ENCODE data around the gene LRIG2. TPM values are rescaled to one million over a fixed set of nuclear protein-coding genes. Genes with fewer than 3 reads are reported as not detected.

Gene LRIG2
- total and polyA plus RNA-seq, 2 donors (not counting 1 experiment from before 2014, with no cell fraction given), result 9.4 to 14.7 TPM

- Histone ChIP-seq H2AFZ (ENCODE audit: low read length) (peak overlapping the region; percentile 22), H3K4me3 (replicated peaks in 1 of 4; ENCODE audit: control extremely low read depth in 1 of 4, insufficient read depth in 1 of 4, low read depth in 3 of 4, low read length in 4 of 4) (no peak overlapping the region), H3K27me3 (ENCODE audit: control insufficient read depth, insufficient read depth, low read length) (no peaks in the 10 kb centered on the region), H3K27ac (ENCODE audit: insufficient read depth, low read length) (no peak overlapping the region), H3K9me3 (ENCODE audit: control insufficient read depth, insufficient read depth, low read depth, low read length) (no peaks in the 10 kb centered on the region), H4K20me1 (ENCODE audit: control insufficient read depth, extremely low read depth, insufficient read depth, low read length) (no peaks in the 10 kb centered on the region), H3K36me3 (ENCODE audit: control insufficient read depth, insufficient read depth, low read length) (no peaks in the 10 kb centered on the region), H3K79me2 (ENCODE audit: control insufficient read depth, insufficient read depth, low read length) (no peaks in the 10 kb centered on the region), H3K4me1 (ENCODE audit: control insufficient read depth, extremely low read depth, insufficient read depth, low read length) (peaks cover 7% of the 10 kb centered on the region), H3K9ac (ENCODE audit: insufficient read depth, low read length) (no peak overlapping the region), H3K4me2 (ENCODE audit: extremely low read depth, insufficient read depth, low read length) (no peak overlapping the region)
- peak; percentile 65 to 72 for DNase-seq (ENCODE audit: low read depth in 2 of 2)
- TF ChIP-seq EZH2 (IDR thresholded peaks at IDR 0.05; ENCODE audit: low read length, missing control alignments), result no peak
- TF ChIP-seq, protein P1, sequence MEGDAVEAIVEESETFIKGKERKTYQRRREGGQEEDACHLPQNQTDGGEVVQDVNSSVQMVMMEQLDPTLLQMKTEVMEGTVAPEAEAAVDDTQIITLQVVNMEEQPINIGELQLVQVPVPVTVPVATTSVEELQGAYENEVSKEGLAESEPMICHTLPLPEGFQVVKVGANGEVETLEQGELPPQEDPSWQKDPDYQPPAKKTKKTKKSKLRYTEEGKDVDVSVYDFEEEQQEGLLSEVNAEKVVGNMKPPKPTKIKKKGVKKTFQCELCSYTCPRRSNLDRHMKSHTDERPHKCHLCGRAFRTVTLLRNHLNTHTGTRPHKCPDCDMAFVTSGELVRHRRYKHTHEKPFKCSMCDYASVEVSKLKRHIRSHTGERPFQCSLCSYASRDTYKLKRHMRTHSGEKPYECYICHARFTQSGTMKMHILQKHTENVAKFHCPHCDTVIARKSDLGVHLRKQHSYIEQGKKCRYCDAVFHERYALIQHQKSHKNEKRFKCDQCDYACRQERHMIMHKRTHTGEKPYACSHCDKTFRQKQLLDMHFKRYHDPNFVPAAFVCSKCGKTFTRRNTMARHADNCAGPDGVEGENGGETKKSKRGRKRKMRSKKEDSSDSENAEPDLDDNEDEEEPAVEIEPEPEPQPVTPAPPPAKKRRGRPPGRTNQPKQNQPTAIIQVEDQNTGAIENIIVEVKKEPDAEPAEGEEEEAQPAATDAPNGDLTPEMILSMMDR (conservative IDR thresholded peaks at IDR 0.05 in 1 of 2, IDR thresholded peaks at IDR 0.05 in 1 of 2; ENCODE audit: low read depth in 1 of 2, low read length in 2 of 2), result no peak
These were observed 68.9 kb downstream of the LRIG2 start for GRCh38 chr1:113141650-113142473.

DNA sequence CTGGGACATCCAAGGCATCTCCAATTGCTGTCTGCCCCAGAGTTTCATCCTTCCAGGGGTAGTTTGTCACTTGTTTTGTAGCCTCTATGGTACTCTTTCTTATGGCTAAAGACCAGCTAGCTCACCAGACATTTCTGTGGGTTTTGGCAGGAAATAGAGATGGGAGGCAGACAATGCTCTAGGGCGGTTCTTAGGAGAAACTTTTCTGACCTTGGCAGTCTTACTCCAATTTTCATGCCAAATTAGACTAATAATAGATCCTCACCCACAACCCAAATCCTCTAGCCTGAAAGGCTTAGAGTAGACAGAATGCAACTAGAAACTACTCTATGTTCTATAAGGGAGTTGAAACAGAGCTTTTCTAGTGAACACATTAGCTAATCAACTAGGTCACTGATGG is 69.8 kb downstream of the LRIG2 start:
- no peak overlapping the region for H3K4me2 ChIP-seq (ENCODE audit: extremely low read depth, insufficient read depth, low read length)
- TF ChIP-seq, protein P1 (conservative IDR thresholded peaks at IDR 0.05 in 1 of 2, IDR thresholded peaks at IDR 0.05 in 1 of 2; ENCODE audit: low read depth in 1 of 2, low read length in 2 of 2), result no peak
- no peak for TF ChIP-seq EZH2 (IDR thresholded peaks at IDR 0.05; ENCODE audit: low read length, missing control alignments)
- H2AFZ ChIP-seq (ENCODE audit: low read length), result no peak overlapping the region
- H3K79me2 ChIP-seq (ENCODE audit: control insufficient read depth, insufficient read depth, low read length), result no peaks in the 10 kb centered on the region
- DNase-seq (ENCODE audit: low read depth in 2 of 2), result peak; percentile 25 to 84
- H3K9me3 ChIP-seq (ENCODE audit: control insufficient read depth, insufficient read depth, low read depth, low read length), result no peaks in the 10 kb centered on the region
- H3K27ac ChIP-seq (ENCODE audit: insufficient read depth, low read length), result no peak overlapping the region
- H3K36me3 ChIP-seq (ENCODE audit: control insufficient read depth, insufficient read depth, low read length), result no peaks in the 10 kb centered on the region
- H3K4me1 ChIP-seq (ENCODE audit: control insufficient read depth, extremely low read depth, insufficient read depth, low read length), result peaks cover 7% of the 10 kb centered on the region
- no peak overlapping the region for H3K4me3 ChIP-seq (replicated peaks in 1 of 4; ENCODE audit: control extremely low read depth in 1 of 4, insufficient read depth in 1 of 4, low read depth in 3 of 4, low read length in 4 of 4)
- H3K9ac ChIP-seq (ENCODE audit: insufficient read depth, low read length), result no peak overlapping the region
- H4K20me1 ChIP-seq (ENCODE audit: control insufficient read depth, extremely low read depth, insufficient read depth, low read length), result no peaks in the 10 kb centered on the region
- H3K27me3 ChIP-seq (ENCODE audit: control insufficient read depth, insufficient read depth, low read length), result no peaks in the 10 kb centered on the region

GRCh38 chr1:113146242-113147072 is 73.5 kb downstream of the LRIG2 start:
- Histone ChIP-seq H3K4me3 (replicated peaks in 1 of 4; ENCODE audit: control extremely low read depth in 1 of 4, insufficient read depth in 1 of 4, low read depth in 3 of 4, low read length in 4 of 4) (no peak overlapping the region), H3K27me3 (ENCODE audit: control insufficient read depth, insufficient read depth, low read length) (no peaks in the 10 kb centered on the region), H3K79me2 (ENCODE audit: control insufficient read depth, insufficient read depth, low read length) (no peaks in the 10 kb centered on the region), H3K9ac (ENCODE audit: insufficient read depth, low read length) (no peak overlapping the region), H2AFZ (ENCODE audit: low read length) (no peak overlapping the region), H4K20me1 (ENCODE audit: control insufficient read depth, extremely low read depth, insufficient read depth, low read length) (no peaks in the 10 kb centered on the region), H3K4me2 (ENCODE audit: extremely low read depth, insufficient read depth, low read length) (no peak overlapping the region), H3K27ac (ENCODE audit: insufficient read depth, low read length) (no peak overlapping the region), H3K4me1 (ENCODE audit: control insufficient read depth, extremely low read depth, insufficient read depth, low read length) (peaks cover 1% of the 10 kb centered on the region), H3K36me3 (ENCODE audit: control insufficient read depth, insufficient read depth, low read length) (no peaks in the 10 kb centered on the region), H3K9me3 (ENCODE audit: control insufficient read depth, insufficient read depth, low read depth, low read length) (no peaks in the 10 kb centered on the region)
- no peak for TF ChIP-seq EZH2 (IDR thresholded peaks at IDR 0.05; ENCODE audit: low read length, missing control alignments)
- TF ChIP-seq, protein P1 (conservative IDR thresholded peaks at IDR 0.05 in 1 of 2, IDR thresholded peaks at IDR 0.05 in 1 of 2; ENCODE audit: low read depth in 1 of 2, low read length in 2 of 2), result no peak
- DNase-seq (ENCODE audit: low read depth in 2 of 2), result peak in 1 of 2 donors; percentile 66
